ENCODE results near the gene TNNI2. TPM values are rescaled to one million over a fixed set of nuclear protein-coding genes. Genes with fewer than 3 reads are reported as not detected.
"Not testable (repeated sequence)": the region's sequence is repeated elsewhere in the genome, so short reads cannot be mapped to it uniquely, and the experiment has no call there.

TNNI2 gene
- total RNA-seq, result not detected in 2 replicates

DNA sequence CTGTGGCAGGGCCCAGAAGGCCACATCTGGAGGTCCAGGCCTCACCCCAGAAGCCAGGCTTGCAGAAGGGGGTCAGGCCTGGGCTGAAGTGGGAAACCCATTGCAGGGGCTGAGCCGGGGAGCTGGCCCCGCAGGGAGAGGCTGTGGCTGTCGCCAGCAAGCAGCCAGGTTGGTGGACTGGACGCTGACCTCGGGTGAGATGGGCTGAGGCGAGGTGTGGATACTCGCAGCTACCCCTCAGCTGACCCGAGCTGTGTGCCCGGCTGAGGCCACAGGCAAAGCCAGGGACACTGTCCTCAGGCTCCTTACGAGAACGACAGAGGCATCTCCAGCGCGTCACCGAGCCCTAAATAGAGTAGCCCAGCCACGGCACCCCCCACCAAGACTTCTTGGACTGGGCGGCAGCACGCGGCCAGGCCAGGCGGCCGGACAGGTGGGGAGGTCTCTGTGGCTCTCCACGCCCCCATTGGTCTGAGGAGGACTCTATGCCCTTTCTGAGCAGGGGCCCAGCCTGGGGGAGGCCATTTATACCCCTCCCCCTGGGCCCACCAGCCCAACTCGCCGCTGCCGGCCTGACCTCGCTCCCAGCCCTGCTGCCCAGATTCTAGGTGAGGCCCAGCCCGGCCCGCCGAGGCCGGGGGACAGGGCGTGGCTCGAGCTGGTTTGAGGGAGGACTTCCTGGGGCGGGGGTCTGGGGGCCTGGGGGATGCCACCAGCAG lies at the start of gene TNNI2:
TSS of gene TNNI2 (plus strand) at position 556 of the 719 bp plus-strand sequence. CDS start 716 bp downstream, outside the sequence.
- DNase-seq (ENCODE audit: low read depth in 2 of 2), result no peak

DNA sequence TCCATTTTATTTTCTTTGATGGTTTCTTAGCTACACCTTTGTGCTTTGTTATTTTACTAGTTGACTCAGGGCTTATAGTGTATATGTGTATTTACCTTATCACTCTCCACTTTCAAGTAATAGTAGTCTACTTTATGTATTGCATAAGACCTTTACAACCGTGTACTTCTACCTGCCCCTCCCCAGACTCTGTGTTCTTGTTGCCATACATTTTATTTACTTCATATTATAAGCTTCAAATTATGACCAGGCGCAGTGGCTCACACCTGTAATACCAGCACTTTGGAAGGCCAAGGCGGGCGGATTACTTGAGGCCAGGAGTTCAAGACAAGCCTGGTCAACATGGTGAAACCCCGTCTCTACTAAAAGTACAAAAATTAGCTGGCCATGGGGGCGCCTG lies 46.9 kb upstream of the TNNI2 start:
- no peak for DNase-seq (ENCODE audit: low read depth in 2 of 2)

DNA sequence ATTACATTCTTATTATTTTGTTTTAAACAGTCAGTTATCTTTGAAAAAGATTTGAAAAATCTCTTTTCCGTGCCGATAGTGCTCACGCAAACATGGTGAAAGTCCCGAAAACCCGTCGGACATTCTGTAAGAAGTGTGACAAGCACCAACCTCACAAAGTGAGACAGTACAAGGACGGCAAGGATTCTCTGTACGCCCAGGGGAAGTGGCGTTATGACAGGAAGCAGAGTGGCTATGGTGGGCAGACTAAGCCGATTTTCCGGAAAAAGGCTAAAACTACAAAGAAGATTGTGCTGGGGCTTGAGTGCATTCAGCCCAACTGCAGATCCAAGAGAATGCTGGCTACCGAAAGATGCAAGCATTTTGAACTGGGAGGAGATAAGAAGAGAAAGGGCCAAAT lies 46.3 kb upstream of the TNNI2 start:
- no peak for DNase-seq (ENCODE audit: low read depth in 2 of 2)

DNA sequence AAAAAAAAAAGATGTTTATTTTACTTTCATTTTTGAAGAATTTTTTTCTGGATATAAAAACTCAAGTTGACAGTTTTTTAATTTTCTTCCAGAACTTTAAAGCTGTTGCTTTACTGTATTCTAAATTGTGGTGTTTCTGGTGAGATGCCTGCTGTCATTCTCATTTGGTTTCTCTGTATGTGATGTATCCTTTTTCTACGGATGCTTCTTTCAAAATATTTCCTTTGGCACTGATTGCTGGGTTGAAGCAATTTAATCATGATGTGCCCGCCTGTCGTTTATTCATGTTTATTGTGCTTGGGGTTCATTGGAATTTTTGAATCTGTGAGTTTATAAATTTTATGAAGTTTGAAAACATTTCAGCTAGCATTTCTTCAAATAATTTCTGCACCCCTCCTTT lies 45.7 kb upstream of the TNNI2 start:
- DNase-seq (ENCODE audit: low read depth in 2 of 2), result no peak

DNA sequence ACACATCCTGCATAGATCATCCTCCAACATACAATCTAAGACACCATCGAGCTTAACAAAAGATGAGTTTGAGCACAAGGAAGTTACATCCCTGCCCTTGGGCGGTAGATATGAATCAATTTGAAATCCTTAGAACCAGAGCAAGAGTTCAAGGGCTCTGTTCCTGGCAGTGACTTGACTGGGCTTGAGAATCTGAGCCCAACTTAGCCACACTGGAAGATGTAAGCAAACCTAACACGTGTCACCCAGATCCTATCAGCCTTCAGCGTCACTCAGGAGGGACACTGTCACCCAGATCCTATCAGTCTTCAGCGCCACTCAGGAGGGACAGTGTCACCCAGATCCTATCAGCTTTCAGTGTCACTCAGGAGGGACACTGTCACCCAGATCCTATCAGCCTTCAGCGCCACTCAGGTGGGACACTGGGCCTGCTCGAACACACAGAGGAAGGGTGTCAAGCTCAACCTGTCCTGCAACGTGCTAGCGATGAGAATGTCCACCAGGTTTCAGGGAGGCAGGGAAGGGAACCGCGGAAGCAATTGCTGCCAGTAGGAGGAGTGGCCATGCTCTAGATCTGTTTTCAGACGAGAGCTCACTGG lies 42.3 kb upstream of the TNNI2 start:
- DNase-seq (ENCODE audit: low read depth in 2 of 2), result no peak

DNA sequence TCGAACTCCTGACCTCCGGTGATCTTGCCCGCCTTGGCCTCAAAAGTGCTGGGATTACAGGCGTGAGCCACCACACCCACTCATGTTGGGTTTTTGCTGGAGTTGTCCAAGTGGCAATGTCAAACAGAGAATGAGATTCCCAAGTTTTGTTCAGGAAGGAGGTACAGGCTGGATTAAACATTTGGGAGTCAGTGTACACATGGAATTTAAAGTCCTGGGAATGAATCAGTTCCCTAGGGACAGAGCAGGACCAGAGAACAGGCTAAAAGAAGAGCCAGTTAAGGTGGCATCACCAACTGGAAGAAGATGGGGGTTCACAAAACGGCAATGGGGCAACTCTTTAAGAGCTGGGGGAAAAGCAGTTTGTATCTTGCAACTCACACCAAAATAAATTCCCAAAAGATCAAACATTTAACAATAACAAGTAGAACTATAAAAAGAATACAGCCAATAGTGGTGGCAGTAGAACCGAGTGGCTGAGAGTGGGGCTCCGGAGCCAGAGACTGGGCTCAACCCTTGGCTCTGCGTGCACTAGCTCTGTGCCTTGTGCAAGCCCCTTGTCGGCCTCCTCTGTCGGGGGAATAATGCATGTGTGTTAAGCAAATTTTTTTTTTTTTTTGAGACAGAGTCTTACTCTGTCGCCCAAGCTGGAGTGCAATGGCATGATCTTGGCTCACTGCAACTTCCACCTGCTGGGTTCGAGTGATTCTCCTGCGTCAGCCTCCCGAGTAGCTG lies 41.2 kb upstream of the TNNI2 start:
- no peak for DNase-seq (ENCODE audit: low read depth in 2 of 2)

DNA sequence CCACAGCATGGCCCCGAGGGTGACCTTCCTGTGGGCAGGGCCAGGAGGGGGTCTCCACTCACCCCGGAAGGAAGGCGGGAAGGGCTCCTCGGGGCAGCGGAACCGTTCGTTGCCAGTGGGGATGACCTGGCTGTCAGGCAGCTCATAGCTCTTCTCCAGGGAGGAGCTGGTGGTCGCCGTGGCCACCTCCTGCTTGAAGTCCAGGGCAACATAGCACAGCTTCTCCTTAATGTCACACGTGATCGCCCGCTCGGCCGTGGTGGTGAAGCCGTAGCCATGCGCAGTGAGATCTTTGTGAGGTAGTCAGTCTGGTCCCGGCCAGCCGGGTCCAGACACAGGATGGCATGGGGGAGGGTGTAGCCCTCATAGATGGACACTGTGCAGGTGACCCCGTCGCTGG lies 35.5 kb upstream of the TNNI2 start:
- no peak for DNase-seq (ENCODE audit: low read depth in 2 of 2)

DNA sequence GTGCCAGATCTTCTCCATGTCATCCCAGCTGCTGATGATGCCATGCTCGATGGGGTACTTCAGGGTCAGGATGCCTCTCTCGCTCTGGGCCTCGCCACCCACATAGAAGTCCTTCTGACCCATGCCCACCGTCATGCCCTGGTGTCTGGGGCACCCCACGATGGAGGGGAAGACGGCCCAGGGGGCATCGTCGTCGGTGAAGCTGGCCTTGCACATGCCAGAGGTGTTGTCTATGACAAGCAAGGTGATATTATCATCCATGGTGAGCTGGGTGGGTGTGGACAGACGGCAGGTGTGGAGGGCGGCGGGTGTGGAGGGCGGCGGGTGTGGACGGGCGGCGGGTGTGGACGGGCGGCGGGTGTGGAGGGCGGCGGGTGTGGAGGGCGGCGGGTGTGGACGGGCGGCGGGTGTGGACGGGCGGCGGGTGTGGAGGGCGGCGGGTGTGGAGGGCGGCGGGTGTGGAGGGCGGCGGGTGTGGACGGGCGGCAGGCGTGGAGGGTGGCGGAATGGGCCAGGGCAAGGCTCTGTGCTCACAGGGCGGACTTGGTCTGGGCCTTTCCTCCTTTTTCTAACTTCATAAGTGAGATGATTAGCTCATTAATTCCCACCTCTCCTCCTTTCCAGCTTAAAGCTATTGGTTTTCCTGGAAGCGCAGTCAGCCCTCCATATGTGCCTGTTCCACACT lies 34.8 kb upstream of the TNNI2 start:
- DNase-seq (ENCODE audit: low read depth in 2 of 2), result not testable (repeated sequence)

DNA sequence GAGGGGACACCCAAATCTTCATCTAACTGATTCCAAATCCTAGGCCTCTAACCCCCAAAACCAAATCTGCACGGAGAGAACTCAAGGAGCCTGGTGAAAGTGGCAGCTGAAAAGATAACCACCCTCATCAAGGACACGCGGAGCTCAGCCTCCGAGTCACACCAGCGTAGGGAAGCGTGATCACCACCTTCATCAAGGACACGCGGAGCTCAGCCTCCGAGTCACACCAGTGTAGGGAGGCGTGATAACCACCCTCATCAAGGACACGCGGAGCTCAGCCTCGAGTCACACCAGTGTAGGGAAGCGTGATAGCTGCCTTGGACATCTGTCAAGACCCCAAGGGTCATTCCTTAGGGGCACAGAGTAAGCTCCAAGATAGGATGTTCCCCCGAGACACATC lies 33.3 kb upstream of the TNNI2 start:
- DNase-seq (ENCODE audit: low read depth in 2 of 2), result no peak

DNA sequence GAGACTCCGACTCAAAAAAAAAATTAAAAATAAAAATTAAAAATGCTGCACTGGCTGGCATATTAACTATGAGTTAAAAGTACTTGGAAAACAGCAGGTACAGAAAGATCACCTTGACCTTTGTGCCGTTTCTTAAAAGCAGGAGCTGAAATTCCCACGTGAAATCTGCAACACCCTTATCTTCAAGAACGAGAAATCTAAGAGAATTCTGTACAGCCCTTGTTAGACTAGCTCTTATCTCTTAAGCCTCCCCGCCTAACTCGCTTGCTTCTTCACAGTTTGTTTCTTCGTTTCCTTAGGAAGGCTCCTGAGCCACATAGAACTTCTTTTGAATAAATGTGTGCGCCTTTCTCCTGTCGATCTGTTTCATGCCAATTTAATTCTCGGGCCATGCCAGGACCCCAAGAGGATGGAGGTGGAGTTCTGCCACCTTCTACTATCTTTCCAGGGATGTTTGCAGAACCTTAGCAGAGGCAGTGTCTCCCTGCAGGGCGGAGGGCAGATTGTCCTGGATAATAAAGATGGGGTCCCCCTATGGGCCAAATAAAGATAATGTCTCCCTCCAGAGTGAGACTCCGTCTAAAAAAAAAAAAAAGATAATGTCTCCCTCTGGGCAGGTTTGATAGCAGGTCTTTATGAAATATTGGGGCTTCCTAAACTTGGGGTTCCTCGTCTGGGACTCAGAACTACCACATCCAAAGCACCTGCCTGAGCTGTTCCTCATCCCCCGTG lies 31.4 kb upstream of the TNNI2 start:
- no peak for DNase-seq (ENCODE audit: low read depth in 2 of 2)

DNA sequence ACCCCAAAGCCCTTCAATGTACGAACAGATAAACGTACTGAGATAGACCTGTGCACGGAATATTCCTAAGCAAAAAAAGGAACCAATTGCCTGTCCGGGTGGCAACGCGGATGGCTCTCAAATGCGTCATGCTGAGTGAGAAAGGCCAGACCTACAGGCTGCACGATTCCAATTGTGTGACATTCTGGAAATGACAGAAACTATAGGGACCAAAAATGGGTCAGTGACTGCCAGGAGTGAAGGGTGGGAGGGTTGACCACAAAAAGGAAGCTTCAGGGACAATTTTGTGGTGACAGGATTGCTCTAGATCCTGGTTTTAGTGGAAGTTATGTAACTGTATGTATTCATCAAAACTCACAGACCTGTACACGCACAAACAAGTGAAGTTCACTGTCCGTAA lies 28.0 kb upstream of the TNNI2 start:
- DNase-seq (ENCODE audit: low read depth in 2 of 2), result no peak

DNA sequence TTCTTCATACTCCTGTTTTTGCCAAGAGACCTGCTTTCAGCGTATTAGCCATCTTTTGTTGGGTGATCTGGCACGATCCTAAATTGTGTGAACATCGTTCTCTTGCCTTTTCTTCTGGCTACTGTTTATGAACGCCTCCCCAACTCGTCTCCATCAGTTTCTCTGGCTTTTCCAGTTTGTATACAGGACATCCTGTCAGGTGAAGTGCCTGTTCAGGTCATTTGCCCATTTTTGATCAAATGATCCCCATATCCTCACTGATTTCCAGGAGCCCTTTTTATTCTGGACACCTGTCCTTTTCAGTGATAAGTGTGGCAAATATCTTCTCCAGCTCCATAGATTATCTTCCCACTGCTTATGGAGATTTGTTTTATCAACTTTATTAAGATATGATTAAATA lies 26.5 kb upstream of the TNNI2 start:
- DNase-seq (ENCODE audit: low read depth in 2 of 2), result no peak

DNA sequence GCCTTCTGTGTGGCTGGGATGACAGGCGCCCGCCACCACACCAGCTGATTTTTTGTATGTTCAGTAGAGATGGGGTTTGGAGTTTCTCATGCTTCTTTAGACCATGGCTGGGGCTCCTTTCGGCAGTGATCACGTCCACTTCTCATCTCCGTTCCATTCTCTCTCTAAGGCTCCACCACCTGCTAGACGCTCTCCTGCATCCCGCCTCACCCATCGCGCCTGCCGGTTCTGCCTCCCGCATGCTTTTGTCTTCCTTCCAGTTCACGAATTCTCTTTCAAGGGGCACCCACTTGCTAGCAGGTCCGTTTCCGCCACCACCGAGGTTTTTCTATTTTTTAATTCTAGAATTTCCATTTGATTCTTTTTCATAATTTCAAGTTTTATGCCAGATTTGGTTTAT lies 26.0 kb upstream of the TNNI2 start:
- DNase-seq (ENCODE audit: low read depth in 2 of 2), result no peak

DNA sequence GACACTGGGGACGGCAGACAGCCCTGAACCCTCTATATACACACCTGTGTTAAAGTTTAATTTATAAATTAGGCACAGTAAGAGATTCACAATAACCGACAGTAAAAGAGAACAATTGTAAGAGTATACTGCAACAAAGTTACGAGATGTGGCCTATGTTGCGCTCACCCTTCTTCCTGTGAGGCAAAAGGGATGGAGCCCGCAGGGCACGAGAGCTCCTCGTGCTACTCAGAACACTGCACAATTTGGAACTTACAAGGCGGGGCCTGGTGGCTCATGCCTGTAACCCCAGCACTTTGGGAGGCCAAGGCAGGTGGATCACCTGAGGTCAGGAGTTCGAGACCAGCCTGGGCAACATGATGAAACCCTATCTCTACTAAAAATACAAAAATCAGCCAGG lies 25.4 kb upstream of the TNNI2 start:
- not testable (repeated sequence) for DNase-seq (ENCODE audit: low read depth in 2 of 2)

DNA sequence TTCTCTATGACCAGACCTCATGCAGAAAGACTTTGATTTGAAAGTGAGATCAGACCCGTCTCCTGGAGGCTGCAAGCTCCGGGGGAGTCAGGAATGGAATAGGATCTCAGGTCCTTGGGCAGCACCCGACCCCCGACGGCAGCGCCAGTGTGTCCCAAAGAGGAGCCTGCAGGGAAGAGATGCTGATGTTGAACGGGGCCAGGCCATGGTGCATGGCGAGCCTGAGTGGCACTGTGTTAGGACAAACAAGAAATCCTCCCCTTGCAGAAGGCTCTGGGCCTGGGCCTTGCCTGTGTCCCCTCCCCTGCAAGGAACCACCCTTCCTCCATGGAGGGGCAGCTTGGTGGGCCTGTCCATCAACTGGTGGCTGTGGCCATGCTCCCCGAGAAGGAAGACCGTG lies 24.1 kb upstream of the TNNI2 start:
- no peak for DNase-seq (ENCODE audit: low read depth in 2 of 2)

DNA sequence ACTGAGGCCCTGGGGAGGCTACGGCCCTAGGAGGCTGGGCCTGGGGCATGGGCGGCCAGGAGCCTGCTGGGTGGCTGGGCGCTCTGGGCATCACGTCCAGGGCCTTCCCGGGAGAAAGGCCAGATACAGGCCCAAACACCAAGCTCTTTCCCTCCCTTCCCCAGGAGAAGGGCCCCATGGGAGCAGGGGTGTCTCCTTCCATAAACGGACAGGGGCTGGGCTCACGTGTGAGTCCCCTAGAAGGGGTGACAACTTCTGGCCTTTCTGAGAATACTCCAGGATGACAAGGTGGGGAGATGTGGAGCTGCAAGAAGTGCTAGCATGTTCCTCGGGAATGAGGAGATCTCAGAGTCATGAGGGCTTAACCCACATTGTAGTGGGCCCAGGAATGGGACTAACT lies 23.5 kb upstream of the TNNI2 start:
- no peak for DNase-seq (ENCODE audit: low read depth in 2 of 2)

DNA sequence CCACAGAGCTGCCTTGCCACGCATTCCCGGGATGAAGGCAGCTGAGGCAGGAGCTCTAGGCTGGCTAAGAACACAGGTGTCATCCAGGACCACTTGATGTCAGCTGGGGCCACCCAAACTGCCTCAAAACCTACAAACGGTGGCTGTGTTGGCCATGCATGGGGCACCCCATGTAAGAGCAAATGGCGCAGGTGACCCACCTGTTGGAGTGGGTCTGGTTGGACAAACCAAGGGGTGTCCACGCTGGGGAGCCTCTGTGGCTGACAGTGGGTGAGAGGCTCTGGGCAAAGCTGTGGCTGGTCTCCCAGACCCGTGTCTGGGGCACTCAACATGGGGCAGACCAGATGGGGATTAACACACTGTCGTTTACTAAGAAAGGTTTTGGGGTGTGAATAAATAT lies 23.0 kb upstream of the TNNI2 start:
- no peak for DNase-seq (ENCODE audit: low read depth in 2 of 2)

DNA sequence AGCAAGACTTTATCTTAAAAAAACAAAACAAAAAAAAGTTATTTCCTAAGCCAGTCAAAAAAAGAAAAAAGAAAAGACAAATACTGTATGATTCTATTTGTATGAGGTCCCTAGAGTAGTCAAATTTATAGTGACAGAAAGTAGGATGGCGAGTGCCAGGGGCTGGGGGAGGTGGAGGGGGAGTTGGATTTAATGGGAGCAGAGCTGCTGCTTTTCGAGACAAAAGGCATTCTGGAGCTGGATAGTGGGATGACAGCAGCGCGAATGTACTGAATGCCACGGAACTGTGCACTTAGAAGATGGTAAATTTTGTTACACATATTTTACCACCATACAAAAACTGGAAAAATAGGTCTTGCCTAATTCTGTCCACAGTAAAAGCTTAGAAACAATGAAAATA lies 21.8 kb upstream of the TNNI2 start:
- no peak for DNase-seq (ENCODE audit: low read depth in 2 of 2)

DNA sequence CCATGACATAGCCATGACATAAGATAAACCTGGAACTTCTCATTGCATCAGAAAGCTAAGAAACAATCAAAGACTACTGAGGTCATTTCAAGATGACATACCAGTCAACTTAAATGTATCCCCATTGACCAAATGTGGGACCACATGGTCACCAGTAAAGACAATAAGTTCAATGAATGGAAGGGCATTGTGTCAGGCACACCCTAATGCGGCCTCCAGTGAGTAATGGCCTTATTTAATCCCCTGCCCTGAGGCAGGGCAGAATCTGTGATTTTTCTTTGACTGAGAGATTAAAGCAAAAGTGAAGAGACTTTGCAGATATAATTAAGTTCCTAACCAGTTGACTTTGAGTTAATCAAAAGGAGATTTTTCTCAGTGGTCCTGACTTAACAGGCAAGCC lies 21.3 kb upstream of the TNNI2 start:
- DNase-seq (ENCODE audit: low read depth in 2 of 2), result no peak

DNA sequence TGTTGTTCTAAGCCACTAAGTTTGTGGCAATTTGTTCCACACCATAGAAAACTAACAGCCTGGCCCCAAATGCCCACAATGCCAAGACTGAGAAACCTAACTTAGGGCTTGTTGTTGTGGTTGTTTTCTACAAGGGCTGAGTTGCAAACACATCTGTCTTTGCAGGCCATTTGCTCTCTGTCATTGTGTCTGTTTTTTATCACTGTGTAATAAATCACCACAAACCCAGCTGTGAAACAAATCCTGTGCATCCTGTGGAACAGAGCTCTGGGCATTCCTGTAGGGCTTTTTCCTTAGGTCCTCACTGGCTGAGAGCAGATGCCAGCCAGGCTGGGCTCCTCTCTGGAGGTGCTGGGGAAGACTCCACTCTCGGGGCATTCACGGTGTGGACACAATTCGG lies 19.7 kb upstream of the TNNI2 start:
- DNase-seq (ENCODE audit: low read depth in 2 of 2), result no peak

DNA sequence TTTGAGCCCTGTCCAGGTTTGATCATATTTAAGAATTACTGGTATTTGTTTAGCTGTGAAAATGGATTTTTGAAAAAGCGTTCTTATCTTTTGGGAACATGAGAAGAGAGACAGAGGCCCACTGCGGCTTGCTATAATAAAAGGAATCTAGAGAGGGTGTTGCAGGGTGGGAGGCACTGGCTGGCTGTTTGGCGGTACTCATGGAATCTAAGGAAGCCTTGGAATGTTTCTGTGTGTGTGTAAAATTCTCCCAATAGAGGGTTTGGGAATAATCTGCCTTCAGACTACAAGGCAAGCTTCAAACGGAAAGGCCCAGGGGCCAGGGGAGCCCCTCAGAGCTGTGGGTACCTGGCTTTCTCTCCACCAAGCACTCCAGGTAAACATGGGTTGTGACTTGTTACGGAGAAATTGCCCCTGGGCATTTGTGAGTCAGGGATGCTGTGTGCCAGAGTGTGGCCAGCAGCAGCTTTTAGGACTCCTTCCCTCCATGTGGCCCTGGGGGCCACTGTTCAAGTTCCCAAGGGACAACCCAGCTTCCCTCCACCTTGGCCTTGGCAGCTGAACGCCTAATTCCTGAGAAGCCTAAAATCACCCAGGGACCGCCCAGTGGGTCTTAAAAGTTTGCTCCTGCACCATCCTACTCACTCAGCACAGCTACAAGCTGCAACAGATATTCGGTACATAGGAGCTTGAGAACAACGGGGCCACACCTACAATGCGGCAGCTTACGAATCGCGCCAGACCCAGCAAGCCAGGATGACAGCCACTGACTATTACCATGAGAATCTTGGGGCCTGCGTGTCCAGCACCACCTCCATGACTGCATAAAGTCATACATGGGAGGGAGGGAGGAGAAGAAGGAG lies 18.1 kb upstream of the TNNI2 start:
- DNase-seq (ENCODE audit: low read depth in 2 of 2), result no peak
